Stimulated activated CD4-positive, alpha-beta T cell treated with anti-CD3 and anti-CD28 coated beads, Interleukin-4, amount 100 ng/mL, for 4 hours (primary cell): ENCODE measurements around the gene NAP1L4.

ENCODE experiments used
- DNase-seq, 2 experiments: peaks; one replicate each; pipeline ENCODE4 v3.0.0-alpha.2; 2020

NAP1L4 gene

GRCh38 chr11:2902784-2903671 lies 89.1 kb downstream of the NAP1L4 start:
- no peak for DNase-seq

DNA sequence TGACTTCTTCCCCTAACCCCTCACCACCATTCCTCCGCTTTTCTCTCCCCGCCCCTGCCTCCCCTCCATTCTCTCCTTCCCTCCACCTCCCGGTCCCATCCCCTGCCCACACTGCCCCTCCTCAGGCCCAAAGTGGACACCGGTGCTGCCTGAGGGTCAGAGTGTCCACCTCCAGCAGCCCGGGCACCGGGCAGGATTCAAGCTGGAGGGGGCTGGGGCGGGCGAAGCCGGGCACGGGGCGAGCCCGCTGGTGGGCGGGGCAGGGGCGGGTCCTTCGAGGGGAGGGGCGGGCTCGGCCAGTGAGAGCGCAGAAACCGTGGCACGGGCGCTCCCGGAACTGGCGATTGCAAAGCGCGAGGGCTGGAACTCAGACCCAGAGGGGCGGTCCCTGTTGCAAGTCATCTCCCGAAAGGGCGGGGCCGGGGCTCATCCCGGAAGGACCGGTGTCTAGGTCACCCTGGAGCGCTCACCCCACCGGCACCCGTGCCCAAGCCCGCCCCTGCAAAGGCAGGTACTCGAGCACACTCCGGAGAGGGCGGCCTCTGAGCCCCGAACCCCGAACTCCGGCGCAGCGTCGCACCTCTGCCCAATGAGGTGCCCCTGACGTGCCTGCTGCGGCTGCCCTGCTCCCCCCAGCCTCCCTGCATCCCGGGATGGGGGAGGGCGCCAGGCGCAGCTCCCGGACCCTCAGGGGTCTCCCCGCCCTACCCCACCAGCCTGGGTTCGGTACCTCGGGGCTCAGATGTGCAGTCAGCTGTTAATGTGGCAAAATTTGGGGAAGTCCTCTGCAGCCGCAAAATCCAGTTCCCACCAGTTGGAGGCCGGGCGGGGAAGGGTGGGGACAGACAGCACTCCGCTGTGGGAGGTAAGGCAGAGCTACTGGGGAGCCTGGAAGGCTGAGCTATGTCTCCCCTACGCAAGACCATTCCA lies 90.0 kb downstream of the NAP1L4 start:
- peak; percentile 86 to 89 for DNase-seq

- no peak for DNase-seq
Measured at GRCh38 chr11:2901196-2901796, 90.8 kb downstream of the NAP1L4 start.

GRCh38 chr11:2899080-2899783 lies 92.9 kb downstream of the NAP1L4 start:
- DNase-seq: no peak

GRCh38 chr11:2898366-2899079 lies 93.6 kb downstream of the NAP1L4 start:
- DNase-seq: peak; percentile 36 to 41

DNA sequence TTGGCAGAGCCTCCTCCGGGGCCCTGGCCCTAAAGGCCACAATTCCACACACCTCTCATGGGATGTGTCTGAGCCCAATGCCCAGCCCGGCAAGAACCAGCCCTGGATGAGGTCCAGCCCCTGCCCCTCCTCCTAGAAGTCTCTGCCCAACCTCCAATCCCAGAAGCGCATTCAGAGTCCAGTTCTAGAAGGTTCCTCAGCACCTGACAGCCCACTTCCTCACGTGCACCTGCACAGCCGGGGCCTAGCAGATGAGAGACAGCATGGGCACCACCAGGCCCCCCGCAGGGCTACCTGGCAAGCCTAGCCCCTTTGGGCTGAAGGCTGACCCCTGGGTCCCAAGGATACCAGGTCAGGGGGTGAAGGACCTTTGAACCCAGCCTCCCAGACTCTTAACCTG lies 95.1 kb downstream of the NAP1L4 start:
- no peak for DNase-seq

- no peak for DNase-seq
Measured at GRCh38 chr11:2896047-2896446, 96.1 kb downstream of the NAP1L4 start.
